GM04504 (cell line): ENCODE data around the gene MRPL10.
A peak's percentile ranks its signal among the peaks of the same experiment; 100 is the strongest.

ENCODE experiments used
- DNase-seq: peaks from one replicate; pipeline ENCODE4 v3.0.0-alpha.2; 2012; ENCODE audit warnings: low read depth

The MRPL10 gene

DNA sequence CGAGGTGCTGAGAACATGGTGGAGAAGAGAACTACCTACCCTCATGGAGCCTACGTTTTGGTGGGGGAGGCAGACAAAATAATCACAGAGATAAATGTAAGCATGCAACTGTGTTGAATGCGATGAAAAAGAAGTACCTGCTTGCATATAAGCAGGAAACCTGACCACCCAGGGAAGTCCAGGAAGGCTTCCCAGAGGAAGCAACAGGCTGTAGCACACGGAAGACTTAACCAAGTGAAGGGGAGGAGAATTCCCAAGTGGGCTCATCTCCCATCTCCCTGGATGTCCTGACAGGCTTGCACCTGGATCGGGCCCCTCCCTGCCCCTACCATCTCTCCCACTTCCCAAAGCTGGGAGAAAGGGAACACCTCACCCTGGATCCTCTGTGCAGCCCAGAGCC is 7.7 kb upstream of the MRPL10 start:
- no peak for DNase-seq

DNA sequence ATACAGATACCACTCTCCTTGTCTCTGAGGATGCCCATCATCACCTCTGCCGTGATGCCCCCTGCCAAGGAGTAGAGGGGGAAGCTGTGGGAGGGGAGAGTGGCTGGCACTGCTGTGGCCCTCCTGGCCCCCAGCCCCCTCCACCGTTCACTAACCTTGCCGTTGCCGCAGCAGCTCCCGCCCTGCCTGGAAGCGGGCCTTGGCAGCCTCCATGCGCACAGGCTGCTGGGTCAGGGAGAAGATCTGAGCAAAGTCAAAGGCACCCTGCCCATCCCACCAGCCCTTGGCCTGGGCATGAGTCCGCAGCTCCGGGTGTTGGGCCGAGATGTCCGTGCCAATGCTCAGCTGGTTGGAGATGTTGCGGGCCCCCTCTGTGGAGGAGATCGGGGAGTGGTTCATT is 7.3 kb upstream of the MRPL10 start:
- DNase-seq = no peak

DNA sequence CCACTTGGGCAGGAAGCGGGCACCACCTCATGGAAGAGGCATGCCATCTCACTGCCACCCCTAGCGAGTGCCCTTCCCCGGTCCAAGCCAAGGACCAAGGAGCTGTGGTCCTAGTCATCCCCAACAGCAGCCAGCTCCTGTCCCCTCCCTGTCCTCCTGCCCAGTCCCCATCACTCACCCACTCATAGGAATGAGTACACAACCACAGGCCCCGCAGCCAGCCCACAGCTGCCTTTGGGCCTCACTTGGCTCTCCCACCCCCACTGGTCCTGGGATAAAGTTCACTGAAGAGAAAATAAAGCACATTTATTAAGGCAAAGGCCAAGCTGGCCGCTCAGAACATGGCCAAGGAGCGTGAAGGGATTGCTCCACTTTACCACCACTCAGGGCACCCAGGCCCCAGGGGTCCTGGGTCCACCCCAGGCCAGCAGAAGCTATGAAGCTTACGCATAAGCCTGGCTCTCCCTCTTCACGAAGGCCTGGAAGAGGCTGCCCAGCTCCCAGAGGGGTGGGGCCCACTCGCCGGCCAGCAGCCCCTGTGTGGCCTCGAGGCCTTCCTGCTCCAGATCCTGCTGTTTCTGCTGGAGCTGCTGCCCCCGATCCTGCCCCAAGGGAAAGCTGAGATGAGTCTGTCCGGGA is 6.2 kb upstream of the MRPL10 start:
- DNase-seq = no peak

DNA sequence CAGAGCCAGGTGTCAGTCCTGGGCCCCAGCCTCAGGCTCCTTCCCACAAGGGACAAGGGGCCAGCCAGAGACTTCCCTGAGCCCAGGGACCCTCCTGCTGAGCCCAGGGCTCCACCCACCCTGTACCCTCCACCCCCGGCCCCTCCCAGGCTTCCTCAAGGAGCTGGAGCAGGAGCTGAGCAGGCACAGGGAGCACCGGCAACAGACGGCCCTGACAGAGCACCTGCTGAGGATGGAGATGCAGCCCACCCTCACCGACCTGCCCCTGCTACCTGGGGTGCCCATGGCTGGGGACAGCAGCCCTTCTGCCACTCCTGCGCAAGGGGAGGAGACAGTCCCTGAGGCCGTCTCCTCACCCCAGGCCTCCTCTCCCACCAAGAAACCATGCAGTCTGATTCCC is 5.3 kb upstream of the MRPL10 start:
- DNase-seq = no peak

DNA sequence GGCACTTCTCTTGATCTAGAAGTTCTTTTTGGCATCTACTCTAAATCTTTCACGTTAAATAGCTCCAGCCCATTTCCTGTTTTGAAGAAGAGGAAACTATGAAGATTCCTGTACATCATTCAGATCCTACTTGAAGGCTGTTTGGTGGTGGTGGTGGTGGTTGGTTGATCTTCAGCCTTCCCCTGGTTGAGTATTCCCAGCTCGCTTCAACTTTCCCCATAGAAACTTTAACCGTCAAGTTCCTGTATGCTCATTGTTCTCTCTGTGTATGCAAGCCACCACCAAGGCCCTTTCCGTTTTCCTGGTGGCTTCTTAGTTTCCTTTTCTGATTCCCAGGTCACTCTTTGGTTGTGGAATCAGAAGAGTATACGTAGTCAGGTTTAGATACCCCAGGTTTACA is 3.4 kb upstream of the MRPL10 start:
- no peak for DNase-seq

DNA sequence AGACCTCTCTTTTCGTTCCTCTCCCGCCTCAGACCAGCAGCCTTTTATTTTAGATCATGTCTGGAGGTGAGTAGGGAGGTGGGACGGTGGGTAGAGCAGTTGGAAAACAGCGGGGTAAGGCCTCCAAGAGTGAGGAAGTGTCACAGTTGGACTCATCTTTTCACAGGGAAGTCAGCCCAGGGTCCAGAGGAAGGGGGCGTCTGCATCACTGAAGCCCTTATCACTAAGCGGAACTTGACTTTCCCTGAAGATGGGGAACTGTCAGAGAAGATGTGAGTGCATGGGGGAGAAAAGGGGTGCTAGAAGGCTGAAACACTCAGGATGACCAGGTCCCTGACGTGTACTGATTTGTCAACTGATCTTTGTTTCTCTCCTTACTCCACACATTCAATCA is 590 bp upstream of the MRPL10 start:
- no peak for DNase-seq

DNA sequence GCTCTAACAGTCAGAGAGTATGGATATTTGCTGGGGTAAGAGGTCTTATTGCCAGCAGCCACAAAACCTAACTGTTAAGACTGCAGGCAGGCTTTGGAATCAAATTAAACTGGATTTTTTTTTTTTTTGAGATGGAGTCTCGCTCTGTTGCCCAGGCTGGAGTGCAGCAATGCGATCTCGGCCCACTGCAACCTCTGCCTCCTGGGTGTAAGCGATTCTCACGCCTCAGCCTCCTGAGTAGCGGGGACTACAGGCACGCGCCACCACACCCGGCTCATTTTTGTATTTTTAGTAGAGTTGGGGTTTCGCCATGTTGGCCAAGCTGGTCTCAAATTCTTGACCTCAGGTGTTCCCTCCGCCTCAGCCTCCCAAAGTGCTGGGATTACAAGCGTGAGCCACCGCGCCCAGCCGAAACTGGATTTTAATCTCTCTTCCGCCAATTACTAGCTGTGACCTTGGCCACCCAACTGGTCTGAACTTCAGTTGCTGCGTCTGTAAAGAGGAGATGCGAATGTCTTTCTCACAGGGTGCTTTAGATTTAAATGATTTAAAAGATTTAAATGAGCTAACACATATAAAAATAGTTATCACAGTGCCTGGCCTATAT is 842 bp downstream of the MRPL10 start:
- DNase-seq = no peak

DNA sequence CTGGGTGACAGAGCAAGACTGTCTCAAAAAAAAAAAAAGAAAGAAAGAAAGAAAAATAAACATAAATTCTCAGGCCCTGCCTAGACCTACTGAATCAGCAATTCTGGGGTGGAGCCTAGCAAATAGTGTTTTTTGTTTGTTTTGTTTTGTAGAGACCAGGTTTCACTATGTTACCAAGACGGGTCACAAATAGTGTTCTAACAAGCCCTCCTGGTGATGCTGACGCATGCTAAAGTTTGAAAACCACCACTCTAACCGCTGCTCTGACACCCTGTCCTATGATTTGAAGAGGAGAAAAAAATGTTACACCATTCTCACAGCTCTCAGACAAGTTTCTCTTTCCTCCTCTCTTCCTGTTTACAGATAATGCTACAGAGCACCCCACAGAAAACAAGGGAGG is 1.5 kb downstream of the MRPL10 start:
- DNase-seq = no peak

DNA sequence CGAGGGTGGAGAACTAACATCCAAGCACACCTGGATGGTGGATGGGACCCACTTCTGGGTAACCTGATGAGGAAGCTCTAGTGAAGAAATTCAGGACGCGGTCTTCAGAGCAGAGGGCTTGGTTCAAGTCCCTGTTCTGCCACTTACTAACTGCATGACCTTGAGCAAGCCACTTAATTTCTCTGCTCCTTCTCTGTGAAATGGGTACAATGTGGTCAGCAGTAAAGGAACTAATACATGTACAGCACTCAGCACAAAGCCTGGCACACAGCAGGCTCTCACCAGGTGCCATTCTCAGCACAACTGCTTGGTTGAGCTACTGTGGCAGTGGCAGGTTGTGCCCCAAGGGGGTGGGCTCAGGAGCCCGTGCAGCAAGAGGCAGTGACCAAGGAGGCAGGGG is 7.8 kb downstream of the MRPL10 start:
- no peak for DNase-seq

DNA sequence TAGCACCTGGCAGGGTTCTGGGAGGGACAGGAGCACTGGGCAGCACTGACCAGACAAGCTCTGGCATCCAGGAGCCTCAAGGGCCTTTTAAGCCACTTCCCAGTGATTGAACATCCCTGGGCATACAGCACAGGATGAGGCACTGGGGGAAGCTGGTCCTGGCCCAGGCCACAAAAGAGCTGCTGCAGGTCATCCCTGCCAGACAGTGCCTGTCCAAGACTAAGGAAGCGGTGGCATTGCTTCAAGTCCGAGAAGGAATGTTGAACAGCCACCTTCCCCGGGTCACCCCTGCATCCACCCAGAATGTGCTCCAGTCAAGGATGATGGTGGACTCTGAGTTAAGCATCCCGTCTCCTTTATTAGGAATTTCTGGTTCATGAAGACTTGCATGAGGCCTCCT is 8.6 kb downstream of the MRPL10 start:
- DNase-seq = no peak

DNA sequence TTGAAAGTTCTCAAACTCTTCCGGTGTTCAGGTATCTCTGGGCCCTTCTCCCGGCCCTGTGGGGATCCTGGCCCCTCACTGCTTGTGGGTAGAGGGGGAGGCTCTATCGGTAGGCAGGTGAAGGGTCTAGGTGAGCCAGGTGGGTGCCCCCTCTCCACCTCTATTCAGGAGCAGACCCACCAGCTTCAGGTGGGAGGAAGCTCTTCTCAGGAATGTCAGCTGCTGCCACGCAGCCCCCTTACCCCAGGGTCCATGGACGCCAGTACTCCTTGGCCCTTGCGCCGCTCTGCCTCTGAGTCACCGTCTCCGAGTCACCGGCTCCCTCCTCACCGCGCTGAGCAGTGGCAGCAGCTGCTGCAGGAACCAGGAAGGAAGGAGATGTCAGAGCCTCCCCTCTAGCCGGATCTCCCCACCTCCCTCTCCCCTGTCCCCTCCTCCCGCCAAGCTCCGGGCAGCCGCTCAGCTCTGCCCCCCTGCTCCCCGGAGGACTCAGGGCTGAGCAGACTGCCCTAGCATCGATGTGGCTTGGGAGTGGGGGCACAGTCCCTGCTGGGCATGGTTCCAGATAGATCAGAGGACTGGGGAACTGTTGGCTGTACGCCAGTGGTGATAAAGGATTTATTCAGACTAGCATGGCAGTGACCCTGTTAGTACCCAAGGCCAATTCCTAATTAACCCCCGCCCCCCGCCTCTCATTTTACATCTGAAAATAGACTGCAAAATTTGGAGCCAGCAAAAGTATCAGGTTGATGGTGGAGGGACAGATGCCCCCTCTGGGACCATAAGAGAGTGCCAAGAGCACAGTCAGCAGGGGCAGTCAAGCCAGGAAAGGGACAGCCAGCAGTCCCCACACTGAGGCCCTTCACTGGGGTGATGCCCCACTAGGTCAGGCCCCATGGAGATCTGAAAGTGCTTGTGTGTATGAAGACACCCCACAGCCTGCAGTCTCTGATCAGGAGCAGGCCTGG is 9.6 kb downstream of the MRPL10 start, which contains the start of gene OSBPL7:
Gene OSBPL7 (minus strand): TSS at position 371 of the 968 bp plus-strand sequence. CDS start 1,516 bp downstream, outside the sequence.
- DNase-seq = peak; percentile 40

DNA sequence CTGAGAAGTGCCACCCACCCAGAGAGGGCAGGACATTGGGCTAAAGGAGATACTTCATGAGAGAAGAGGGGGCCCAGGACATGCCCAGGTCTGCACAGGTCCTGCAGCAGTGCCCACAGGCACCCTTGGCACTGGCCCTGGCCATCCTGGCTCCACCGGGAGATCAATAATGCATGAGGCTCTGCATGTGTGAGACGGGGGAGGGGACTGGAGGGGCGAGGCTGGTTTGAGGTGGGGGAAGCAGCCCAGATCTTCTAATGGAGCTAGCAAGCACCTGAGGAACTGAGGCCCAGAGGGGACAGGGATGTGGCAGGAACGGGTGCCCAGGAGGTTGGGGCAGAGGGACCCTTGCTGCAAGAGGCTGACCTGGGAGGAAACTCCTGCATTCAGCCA is 10.3 kb downstream of the MRPL10 start:
- no peak for DNase-seq

DNA sequence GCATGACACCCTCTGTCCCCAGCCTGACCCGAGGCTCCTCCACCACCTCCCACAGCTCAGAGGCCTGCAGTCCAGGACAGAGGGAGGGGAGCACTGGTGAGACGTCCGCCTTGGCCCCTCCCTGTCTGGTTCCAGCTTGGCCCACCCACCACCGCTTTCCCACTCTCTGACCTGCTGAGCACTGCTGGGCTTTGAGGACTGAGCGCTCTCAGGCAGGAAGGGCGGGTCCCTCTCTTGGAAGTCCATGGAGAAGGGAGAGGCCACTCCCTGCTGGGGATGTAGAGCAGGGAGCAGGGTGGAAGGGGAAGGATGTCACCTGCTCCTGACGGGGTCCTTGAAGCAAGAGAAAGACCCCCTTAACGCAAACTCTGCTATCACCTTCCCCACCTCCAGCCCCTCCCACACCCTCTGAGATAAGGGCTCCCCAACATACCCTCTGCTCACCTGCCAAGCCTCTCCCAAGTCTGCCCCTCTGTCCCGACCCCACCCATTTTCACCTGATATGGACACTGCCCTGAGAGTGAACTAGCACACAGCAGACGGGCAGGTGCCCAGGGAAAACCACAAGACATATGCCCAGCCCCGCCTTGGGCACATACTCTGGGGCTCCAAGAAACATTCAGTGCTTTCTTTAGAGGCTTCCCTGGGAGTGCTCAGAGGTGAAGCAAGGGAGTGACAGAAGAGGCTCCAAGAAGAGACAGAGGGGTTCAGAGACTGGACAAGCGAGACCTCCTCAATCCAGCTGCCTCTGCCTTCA is 11.1 kb downstream of the MRPL10 start:
- DNase-seq = no peak

DNA sequence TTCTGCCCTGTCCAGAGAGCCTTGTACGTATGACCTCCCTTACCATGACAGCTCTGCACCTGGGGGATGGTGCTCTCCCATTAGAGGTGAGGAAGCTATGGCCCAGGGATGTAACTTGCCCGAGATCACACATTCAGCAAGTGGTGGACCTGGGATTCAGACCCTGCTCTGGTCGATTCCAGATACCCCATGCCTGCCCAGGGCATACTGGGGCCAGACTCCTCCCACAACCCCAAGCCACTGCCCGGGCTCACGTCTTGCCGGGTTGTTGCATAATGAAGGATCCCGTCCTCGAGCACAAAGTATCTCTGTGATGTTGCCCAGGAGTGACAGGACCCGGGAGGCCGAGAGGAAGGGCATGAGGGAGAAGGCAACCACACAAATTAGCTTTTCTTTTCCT is 11.9 kb downstream of the MRPL10 start:
- DNase-seq = no peak

DNA sequence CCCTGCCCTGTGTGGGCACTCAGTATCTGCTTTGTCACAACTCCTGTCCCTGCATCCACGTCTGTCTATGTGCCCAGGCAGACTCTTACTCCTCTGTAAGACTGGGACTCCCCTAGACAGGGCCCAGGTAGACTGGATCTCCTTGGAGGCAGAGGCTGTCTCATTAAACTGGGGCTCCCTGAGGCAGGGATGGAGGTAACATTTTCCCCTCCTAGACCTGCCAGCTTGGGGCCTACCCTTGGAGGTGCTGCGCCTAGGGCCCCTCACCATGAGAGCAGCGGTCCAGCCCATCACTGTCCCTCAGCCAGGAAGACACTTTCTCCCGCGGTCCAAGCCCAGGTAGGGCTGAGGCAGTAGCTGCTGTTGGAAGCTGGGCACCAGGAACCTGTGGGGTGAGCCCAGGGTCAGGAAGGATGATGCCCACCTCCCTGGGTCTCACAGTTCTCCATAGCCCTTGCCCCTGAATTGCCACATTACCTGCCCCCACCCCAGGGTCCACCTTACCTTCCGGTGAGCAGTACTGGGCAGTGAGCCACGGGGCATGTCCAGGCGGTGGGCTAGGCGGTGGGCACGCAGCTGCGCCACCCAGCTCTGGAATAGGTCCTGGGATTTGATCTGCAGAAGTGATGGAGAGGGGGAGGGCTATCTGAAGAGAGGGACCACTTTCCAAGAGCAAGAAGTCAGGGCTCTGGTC is 13.2 kb downstream of the MRPL10 start:
- DNase-seq = no peak

DNA sequence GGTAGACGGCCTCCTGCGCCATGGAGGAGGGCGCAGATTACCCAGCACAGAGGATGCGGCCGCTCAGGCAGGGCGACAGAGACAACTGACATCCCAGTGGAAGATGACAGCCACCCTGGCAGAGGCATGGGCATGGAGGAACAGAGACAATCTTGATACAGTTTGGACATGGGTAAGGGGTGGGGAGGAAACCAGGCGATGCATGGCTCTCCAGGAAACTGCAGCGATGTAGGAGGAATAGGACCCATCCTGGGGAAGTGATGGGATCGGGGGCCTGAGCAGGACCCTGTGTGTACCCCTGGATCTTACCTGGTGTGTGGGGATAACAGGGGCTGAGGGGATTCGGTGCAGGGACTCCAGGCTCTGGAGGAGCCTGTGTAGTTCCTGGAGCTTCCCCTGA is 14.4 kb downstream of the MRPL10 start:
- no peak for DNase-seq

DNA sequence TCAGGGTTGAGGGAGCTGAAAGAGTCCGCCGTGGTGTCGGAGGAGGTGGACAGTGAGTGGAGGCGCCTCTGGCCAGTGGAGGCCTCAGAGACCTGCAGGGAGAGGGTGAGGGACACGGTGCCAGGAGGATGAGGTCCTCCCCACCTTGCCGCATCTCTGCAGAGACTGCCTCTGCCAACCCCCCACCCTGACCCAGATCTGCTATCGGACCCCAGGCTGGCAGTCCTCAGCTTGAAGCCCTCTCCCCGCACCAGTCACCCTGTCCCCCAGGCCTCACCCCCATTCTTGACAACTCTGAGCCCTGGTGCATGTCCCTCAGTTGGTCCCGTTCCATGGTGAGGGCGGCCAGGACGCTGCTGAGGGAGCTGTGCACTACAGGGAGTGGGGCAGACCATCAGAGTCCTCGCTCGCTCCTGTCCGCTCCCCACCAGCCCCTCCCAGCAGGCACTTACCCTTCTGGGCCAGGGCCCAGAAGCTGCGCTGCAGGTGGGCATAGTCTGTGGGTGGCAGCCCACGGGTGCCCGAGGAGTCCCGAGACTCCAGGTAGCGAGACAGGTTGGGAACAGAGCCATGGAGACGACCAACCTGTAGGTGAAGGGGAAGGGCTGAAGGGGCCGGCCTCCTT is 15.1 kb downstream of the MRPL10 start:
- no peak for DNase-seq

DNA sequence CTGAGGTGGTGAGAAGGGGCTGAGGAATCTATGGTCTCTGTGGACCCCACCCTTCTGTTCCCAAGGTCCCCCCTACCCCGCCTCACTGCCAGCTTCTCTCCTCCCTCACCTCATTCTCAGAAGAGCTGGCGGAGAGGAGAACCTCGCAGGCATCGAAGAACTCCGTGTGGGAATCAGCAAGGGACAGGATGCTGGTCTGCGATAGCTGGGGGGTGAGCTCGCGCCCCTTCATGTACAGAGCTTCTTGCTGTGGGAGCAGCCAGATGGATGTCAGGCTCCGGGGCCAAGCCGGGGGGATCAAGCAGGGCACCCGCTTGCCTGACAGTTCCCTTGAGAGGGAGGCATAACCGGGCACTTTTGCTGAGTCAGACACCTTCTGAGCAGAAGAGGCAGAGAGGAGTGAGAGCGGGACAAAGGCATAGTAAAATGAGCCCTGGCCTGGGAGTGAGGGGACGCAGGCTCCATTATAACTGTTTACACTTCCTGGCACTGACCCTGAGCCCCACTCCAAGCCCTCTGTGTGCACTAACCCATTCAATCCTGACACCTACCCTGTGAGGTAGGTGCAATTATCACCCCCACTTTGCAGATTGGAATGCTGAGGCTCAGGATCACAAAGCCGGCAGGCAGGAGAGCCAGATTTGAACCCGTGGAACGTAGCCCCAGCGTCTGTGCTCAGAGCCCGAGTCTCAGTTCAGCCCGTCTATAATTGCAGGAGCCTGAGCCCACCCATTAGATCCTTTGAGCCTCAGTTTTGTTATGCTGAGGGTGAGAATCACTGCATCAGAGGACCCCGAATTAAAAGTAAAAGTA is 16.0 kb downstream of the MRPL10 start:
- no peak for DNase-seq

DNA sequence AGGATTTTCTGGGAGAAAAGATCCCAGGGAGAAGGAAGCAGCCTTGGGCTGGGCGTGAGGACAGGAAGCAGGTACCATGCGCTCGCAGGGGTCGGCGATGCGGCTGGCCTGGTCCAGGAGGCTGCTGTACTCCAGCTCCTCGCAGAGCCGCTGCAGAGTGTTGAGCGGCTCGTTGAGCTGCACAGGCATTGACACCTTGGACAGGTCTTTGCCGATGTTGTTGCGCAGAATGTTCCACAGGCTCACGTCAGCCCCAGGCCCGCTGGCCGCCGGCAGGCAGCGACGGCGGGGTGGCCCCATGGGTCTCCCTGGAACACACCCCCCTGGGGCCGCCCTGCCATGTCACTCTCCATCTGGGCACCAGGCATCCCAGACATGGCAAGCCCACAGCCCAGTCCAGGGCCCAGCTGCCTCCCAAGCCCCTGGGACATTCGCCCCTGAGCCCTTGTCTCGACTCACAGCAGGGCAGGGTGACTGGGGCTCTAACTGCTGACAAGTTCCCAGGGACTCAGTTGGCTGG is 17.8 kb downstream of the MRPL10 start:
- no peak for DNase-seq

DNA sequence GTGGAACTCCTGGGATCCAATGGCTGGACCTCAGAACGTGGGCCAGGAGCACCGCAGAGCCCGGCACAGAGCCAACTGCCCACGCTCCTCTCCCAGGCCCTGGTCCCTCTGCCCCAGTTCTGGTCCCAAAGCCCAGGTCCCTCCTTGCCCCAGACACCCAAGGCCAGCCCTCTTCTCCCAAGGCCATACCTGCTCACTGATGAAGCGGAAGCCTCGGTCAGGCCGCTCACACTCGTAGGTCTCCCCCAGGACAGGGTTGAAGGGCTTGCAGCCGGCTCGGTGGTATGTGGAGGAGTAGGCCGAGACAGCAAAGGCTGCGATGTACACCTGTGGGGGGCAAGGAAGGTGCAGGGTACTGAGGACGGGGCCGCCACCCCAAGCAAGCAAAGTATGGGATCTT is 18.3 kb downstream of the MRPL10 start:
- no peak for DNase-seq
